NCI-H82 treated with DMSO at 0.1 percent for 48 hours (cell line): ENCODE measurements around the gene GRAMD1C.
"Not testable (repeated sequence)": the region's sequence is repeated elsewhere in the genome, so short reads cannot be mapped to it uniquely, and the experiment has no call there.

Experiments used
- DNase-seq: peaks from one replicate; lab custom pipeline; 2025; ENCODE audit not compliant: unreplicated experiment; lab: John Stamatoyannopoulos, UW

GRAMD1C gene

DNA sequence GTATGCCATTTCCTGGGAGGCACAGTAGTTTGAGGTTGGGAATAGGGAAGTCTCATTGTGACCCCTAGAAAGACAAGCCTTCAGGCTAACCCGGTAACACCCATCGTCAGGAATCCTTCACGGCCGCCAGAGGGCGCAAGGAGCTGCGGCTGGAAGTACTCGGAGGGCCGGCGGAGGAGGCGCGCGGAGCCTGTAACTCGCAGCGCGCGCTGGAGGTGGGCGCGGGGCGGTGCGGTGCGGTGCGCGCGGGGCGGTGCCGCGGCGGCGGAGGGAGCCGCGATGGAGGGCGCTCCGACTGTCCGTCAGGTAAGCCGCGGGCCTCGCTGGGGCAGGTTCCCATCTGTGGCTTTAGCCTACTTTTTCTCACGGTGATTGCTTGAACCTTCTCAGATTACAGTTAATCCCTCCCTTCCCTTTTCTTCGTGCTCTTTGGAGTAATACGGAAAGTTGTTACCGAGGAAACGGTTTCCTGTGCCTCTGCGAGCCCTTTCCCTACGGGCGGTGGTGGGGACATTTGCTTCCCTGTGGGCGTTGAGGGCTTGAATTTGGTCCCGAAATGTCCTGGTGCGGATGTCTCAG is at the start of gene GRAMD1C:
GRAMD1C (plus strand) TSS at position 158 of the 579 bp plus-strand sequence; CDS start at position 280, 122 bp downstream.
- DNase-seq: peak; percentile 91

DNA sequence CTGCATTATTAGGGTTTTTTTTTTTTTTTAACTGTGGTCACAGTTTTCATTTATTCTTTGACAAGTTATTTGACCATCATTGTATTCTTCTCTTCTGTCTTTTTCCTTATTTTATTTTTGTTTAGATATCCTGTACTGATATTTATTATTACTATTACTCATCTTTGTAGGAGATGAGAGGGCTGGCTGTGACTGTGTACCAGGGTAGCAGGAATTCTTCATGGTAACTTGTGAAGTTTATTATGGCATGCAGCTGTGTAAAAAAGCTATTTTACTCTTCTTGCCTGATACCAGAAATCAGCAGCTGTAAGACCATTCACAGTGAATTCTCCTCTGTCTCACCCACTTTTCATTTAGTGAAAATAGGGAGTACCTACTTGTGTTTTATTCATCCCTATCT is 47.2 kb upstream of the GRAMD1C start:
- DNase-seq: no peak

DNA sequence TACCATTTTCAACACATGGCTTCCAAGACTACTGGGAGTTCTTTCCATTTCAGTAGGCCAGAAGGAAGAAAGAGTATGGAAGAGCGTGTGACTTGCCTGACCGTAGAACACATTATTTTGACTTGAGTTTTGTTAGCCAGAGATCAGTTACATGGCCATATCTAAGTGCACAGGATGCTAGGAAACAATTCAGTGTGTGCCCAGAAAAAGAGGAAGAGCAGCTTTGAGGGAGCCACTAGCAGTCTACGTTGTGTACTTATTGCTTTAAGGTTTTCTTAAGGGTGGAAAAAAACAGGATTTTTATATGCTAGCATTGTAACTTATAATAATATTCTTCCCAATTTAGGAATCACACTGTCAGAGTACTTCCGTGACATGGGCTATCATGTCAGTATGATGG is 44.1 kb upstream of the GRAMD1C start:
- no peak for DNase-seq

DNA sequence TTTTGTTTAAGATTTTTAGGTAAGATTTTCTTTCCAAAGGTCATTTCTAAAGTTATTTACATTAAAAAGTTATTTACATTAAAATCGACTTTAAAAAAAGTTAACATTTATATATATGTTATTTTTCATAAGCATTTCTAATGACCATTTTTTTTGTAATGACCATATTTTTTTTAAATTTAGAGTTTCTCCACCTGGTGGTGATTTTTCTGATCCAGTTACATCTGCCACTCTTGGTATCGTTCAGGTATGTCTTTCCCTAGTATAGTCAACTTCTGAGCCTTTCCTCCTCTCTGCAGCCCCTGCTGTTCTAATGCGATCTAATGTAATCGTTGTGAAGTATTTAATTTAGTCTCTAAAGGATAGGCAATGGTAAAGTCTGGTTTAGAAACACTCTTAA is 42.9 kb upstream of the GRAMD1C start:
- no peak for DNase-seq

DNA sequence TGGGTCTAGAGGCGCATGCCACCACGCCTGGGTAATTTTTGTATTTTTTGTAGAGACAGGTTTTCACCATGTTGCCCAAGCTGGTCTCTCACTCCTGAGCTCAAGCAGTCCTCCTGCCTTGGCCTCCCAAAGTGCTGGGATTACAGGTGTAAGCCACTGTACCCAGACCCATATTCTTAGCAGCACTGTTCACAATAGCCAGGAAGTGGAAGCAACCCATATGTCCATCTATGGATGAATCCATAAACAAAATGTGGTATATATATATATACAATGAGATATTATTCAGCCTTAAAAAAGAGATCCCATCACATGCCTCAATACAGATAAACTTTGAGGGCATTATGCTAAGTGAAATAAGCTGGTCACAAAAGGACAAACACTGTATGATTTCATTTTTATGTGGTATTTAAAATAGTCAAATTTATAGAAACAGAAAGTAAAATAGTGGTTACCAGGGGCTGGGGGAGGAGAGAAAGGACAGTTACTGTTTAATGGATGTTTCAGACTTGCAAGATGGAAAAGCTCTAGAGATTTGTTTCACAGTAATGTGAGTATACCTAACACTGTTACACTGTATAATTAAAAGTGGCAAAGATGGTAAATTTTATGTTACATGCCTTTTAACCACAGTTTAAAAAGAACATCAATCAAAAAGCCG is 35.7 kb upstream of the GRAMD1C start:
- DNase-seq: no peak

DNA sequence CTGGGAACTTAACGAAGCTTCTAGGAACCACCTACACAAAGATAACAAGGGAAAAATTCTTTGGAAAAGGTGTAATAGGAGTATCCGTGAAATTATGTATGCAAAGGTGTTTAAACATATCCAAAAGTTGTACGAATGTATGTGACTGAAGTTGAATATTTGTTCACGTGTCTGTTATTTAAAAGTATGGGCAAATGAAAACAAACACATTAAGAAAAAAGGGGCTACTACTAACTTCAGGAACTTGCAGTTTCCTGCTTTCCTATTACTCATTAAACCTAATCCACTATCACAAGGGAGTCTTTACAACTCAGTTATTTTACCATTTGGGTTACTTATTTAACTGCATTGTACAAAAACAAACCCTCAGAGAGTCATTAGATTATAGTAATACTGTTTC is 33.9 kb upstream of the GRAMD1C start:
- DNase-seq: no peak

DNA sequence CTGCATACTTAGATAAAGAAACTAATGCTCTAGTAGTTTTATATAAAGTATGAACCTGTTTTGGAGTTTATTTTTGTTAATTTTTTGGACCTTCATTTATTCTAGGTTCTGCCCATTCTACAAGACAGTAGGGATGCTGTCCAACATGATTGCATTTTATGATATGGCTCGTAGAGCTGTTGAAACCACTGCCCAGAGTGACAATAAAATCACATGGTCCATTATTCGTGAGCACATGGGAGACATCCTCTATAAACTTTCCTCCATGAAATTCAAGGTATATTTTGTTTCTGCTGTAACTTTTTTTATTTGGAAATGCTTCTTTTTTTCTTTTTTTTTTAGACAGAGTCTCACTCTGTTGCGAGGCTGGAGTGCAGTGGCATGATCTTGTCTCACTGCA is 33.3 kb upstream of the GRAMD1C start:
- no peak for DNase-seq

DNA sequence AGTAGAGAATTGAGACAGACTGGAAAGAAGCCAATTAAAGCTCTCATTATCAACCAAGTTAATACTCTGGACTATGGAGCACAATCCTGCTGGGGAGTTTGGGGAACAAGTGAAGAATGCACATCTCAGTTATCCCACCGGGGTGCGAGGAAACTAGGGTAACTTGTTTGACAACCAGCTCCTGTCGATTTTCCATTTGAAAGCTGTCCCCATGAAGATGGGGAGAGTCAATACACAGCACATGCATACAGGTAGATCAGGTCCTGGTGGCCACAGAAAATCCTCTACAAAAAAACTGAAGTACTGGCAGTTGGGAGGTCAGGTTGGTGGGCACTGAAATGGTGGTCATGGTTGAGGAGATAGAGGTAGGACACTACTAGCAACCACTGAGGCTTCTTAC is 25.7 kb upstream of the GRAMD1C start:
- DNase-seq: no peak

DNA sequence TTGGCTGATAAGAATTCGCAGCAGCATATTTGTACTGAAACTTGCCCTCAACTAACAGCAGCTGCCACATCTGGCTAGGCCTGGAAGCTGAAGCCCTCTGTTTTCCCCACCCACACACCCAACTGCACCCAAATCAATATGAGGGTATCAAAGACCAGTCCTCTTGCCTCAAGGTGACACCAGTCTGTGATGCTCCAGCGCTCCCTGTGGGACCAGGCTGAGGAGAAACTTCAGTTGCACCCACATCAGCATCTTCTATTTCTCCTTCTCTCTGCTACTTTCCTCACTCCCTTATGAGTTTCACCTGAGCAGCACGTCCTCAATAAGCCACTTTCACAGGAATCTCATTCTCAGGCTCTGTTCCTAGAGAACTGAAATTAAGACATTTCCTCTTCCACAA is 18.7 kb upstream of the GRAMD1C start:
- no peak for DNase-seq

DNA sequence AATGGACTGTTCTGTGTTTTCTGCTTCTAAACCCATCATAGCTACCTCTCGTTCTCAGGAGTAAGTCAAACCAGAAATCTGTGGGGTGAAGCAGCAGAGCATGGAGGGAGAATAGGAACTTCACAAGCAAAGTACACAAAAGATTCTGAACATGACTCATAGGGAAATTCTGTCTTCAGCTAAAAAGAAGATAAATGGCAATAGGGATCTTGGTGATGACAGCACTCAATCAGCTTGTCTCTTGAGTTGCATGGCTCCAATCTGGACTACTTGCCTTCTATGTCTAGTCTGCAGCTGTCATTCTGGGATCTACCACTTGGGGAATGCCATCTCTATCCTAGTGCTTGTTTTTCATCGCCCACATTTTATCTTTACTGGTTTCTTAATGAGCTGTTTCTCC is 13.5 kb upstream of the GRAMD1C start:
- DNase-seq: no peak

DNA sequence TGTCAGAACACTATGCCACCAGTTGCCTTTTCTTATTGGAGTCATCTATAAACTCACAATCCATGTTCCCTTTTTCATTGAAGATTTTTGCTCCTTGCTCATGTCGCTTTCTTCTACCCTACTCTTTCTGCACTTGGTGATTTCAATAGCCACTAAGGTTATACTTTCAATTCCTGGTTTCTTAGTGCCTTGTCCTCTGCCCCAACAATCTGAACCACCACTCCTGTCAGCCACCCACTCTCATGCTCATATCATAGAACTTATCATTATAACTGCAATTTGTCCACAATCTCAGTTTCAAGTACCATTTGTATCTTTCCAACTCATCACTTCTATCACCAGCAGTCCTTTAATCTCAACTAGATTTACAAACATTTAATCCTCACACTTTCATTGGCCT is 10.0 kb upstream of the GRAMD1C start:
- no peak for DNase-seq

DNA sequence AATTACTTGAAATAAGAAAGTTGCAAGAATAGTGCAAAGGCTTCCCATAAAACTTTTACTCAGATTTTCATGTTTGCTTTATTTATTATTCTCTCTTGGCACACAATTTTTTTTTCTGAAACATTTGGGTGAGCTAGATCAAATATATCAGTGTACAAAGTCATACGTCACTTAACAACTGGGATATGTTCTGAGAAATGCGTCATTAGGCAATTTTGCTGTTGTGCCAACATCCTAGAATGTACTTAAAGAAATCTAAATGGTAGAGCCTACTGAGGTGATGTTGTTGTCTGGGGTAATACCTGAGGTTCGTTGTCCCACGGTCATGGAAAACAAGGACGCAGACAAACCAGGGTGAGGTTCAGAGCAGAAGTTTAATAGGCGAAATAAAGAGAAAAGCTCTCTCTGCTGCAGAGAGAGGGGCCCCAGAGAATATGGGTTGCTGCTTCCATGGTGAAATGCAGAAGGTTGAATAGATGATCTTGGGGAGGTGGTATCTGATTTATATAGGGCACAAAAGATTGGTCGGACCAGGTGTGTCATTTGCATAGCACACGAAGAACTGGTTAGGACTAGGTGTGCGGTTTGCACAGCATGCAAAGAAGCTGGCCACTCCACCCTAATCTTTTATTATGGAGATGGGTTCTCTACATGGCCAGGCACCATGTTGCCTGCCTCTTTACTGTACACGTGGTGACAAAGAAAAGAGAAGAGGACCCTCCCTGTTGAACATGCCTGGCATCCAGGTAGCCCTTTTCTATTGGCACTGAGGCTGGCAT is 8.8 kb upstream of the GRAMD1C start:
- DNase-seq: no peak

DNA sequence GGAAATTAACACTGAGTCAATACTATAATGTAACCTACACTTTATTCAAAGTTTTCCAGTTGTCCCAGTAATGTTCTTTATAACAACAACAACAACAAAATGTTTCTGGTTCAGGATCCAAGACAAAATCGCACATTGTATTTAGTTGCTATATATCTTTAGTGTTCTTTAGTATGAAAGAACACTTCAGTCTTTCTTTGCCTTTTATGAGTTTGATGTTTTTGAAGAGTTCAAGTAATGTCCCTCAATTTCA is 7.6 kb upstream of the GRAMD1C start:
- DNase-seq: no peak

DNA sequence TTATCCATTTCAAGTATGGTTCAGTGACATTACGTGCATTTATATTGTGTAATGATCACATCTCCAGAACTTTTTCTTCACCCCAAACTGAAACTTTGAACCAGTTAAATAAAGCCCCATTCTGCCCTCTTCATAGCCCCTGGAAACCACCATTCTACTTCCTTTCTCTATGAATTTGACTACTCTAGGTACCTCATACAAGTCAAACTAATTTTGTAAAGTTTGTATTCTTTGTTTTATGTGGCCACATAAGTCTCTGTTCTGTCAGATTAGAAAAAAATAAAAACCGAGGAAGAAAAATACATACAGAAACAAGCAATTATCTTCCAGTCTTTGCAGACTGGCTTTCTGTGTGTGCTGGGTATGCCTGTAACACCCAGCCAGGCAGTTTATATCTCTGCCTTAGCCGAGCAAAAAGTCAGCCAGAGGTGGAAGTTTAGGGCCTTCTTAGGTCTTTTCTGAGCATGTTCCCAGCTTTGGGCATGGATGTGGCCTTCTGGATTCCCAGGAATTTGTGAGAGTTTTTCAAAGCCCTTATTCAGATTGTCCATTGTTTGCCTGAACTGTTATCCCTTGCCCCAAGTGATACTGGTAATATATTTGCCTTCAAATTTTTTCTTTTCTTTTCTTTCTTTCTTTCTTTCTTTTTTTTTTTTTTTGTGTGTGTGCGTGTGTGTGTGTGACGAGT is 6.0 kb upstream of the GRAMD1C start:
- no peak for DNase-seq

DNA sequence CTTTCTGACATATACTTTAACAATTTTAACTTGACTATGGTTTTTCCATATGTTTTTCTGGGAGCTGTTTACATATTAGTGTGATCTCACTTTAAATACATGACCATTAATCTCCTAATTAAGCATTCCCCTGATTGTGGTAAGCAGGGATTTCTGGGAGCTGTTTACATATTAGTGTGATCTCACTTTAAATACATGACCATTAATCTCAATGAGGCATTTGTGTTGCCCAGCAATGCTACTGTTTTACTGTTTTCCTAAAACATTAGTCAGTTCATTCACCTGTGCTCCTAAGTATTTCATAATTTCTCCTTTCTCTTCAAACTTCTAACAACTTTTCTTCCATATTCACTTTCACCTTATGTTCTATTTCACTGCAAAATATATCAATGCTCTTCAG is 3.6 kb upstream of the GRAMD1C start:
- no peak for DNase-seq

DNA sequence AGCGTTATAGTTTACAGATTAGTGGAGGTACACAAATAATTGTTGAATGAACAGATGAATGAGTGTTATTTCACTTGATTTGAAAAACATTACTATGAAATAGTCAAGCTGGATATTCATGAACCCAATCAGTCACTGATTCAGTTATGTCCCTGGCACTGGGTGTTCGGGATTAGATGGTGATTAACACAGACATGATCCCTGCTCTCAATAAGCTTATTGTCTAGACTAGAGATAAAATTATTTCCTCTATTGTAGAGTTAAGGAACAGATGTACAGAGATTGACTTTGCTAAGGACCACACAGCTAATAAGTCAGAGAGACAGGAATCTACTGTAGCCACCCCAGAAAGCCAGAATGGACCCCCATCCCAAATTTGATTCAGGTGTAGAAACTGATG is 963 bp downstream of the GRAMD1C start:
- DNase-seq: peak; percentile 53

DNA sequence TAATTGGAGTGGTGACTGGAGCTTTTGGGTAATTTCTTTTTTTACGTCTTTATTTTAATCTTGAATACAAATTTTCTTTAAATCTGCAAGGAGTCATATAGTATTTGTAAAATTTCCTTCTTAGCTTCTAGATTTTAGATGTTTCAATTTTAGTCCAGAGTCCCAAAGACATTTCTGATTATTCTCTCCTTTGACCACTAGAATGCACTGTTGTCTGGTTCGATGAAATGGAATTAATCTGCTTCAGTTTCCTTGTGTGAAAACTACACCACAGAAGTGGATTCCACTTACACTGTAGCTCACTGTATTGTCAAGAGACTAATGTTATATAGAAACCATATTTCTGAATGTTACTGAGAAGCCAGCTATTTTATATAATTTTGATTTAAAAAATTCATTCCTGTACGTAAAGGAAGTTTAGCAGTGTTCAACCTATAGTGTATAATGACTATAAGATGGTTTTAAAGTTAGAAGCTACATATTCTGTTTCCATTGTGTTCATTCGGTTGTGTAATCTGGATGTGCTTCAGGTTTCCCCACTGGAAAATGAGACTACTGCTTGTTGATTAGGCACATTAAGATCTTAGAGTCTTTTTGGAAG is 6.1 kb downstream of the GRAMD1C start:
- peak; percentile 26 for DNase-seq

DNA sequence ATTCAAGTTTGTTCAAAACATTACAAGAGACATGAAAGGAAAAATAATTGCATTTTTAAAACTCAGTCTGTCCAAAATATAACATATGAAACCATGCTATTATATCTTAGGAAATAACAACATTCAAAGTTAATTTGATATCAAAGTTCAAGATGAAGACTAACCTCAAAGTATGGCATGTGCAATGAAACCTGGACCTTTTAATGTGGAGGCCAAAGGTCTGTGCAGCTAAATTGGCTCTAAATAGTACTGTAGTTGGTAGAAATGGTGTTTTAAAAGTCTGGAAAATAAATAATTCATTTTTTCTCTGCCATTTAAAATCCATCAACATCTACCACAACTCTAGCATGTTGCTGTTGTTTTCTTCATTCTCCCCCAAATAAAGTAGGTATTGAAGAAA is 8.7 kb downstream of the GRAMD1C start:
- no peak for DNase-seq

DNA sequence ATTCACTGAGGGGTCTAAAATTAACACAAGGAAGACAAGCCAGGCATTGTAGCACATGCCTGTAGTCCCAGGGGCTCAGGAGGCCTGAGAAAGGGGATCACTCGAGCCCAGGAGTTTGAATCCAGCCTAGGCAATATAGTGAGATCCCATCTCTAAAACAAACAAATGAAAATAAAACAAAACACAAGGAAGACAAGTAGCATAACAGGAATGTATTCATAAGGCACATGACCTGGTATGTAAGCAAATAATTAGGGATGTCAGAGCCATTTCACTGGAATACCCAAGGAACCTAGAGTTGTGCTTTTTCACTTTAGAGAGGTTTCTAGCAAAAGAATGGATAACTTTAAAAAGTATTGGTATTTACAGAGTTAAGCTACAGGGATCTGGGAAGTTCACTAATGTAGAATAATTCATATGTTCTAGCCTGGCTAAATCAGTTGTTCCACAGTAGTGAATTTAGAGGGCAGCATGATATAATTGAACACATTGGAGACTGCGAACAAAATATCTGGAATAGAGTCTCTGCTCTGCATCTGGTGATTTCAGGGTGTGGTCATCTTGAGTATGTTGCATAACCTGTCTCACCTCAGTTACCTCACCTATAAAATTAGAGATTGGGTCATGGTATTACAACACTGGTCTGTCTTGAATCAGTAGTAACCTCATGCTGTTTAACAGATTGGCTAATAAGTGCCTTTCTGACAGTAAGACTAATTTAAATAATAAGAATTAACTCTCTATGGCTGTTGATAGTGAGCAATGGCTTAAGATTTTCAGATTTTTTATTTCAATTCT is 9.3 kb downstream of the GRAMD1C start:
- DNase-seq: no peak

DNA sequence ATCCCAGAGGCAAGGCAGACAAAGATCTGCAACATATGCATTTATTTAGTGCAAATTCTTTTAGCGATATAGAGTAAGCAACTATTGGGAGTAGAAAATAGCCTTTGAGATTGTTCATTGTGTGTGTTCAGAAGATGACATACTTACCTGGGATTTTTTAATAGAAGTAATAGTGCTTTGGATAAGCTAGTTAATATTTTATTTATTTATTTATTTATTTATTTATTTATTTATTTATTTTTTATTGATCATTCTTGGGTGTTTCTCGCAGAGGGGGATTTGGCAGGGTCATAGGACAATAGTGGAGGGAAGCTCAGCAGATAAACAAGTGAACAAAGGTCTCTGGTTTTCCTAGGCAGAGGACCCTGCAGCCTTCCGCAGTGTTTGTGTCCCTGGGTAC is 10.5 kb downstream of the GRAMD1C start:
- not testable (repeated sequence) for DNase-seq

DNA sequence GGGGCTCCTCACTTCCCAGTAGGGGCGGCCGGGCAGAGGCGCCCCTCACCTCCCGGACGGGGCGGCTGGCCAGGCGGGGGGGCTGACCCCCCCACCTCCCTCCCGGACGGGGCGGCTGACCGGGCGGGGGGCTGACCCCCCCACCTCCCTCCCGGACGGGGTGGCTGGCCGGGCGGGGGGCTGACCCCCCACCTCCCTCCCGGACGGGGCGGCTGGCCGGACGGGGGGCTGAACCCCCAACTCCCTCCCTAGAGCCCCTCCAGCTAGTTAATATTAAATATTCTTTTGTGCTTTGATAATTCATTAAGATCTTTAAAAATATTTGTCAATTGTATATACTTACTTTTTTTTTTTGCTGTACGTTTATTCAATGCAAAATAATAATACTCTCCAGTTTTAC is 11.3 kb downstream of the GRAMD1C start:
- not testable (repeated sequence) for DNase-seq
